Nephron progenitor cell (in vitro differentiated cells): ENCODE measurements around the gene CCS.

Experiments used
- DNase-seq: peaks from one replicate; pipeline ENCODE4 v3.0.0; 2021
- H3K27ac Mint-ChIP-seq: 2 replicates; pipeline ENCODE4 v1.8.0; 2021; ENCODE audit warnings: mild to moderate bottlenecking, moderate library complexity, mixed read lengths
- H3K27me3 Mint-ChIP-seq: 2 replicates; pipeline ENCODE4 v1.8.0; 2021; ENCODE audit warnings: mild to moderate bottlenecking, low read depth, mixed read lengths; ENCODE audit not compliant: poor library complexity
- H3K36me3 Mint-ChIP-seq: 2 replicates; pipeline ENCODE4 v1.8.0; 2021; ENCODE audit warnings: low read depth, mixed read lengths
- H3K4me1 Mint-ChIP-seq: 2 replicates; pipeline ENCODE4 v1.8.0; 2021; ENCODE audit warnings: mixed read lengths
- H3K4me3 Mint-ChIP-seq: 2 replicates; pipeline ENCODE4 v1.8.0; 2021; ENCODE audit warnings: mild to moderate bottlenecking, moderate library complexity, mixed read lengths
- H3K9me3 Mint-ChIP-seq: 2 replicates; pipeline ENCODE4 v1.8.0; 2021; ENCODE audit warnings: mild to moderate bottlenecking, moderate library complexity, mixed read lengths
- TF ChIP-seq, protein P1 (sequence below): fragments of 200-600 bp; sonication (generic); IDR thresholded peaks from 2 replicates; pipeline ENCODE4 v1.5.0; 2021; ENCODE audit warnings: antibody characterized with exemption

Gene CCS

DNA sequence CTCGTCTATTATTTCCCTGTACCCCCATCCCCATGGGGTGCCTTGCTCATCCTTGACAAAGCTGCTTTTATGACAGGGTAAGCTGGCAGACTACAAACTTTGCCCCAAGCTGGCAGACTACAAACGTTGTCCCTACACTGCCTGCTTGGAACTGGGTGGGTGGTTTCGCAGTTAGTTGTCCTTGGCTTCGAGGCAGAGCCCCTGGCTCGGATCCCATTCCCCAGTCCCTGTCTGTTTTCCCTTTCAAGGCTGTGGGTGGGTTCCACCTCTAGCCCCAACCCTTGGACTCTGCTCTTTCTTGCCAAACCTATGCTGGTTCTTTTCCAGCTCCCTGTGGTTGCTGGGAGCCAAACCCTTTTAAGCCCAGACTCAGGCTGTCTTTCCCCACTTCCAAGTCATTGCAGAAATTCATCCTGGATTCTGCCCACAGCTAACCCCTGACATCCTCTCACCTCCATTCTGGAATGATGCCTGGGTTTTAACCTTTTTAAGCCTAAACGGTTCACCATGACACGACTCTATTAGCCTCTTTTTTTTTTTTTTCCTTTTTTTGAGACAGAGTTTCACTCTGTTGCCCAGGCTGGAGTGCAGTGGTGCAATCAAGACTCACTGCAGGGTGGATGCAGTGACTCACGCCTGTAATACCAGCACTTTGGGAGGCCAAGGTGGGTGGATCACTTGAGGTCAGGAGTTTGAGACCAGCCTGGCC, 14.3 kb downstream of the CCS start:
- H3K36me3 Mint-ChIP-seq = peaks cover 32% of the 10 kb centered on the region
- peak overlapping the region; percentile 83 for H3K27ac Mint-ChIP-seq

DNA sequence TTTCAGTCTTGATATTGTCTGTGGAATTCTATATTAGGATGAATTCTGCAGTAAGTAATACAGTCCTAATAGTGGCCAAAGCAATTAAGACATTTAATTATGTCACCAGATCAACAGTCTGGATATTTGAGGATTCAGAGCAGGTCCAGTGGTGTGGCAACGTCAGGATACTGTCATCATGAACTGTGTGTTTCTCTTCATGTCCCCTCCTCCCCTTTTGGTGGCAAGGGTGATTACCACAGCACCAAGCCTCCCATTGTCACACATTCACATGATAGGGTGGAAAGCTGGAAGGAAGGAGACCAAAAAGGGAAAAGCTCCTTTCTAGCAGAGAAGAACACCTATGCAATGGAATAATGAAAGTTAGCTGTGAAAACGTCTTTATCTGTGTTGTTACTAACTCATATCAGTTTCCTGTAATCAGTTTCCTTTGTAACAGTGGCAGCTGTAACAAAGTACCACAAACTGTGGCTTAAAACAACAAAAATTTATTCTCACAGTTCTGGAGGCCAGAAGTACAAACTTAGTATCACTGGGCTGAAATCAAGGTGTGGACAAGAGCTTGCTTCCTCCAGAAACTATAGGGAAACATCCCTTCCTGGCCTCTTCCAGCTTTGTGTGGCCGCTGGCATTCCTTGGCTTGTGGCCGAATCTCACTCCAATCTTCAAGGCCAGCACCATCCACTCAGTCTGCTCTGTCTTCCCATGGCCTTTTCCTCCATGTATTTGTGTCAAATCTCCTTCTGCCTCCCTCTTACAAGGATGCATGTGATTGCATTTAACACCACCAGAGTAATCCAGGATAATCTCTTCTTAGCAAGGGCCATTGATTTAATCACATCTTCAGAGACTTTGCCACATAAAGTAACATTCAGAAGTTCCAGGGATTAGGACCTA, 17.0 kb downstream of the CCS start:
- TF ChIP-seq, protein P1, sequence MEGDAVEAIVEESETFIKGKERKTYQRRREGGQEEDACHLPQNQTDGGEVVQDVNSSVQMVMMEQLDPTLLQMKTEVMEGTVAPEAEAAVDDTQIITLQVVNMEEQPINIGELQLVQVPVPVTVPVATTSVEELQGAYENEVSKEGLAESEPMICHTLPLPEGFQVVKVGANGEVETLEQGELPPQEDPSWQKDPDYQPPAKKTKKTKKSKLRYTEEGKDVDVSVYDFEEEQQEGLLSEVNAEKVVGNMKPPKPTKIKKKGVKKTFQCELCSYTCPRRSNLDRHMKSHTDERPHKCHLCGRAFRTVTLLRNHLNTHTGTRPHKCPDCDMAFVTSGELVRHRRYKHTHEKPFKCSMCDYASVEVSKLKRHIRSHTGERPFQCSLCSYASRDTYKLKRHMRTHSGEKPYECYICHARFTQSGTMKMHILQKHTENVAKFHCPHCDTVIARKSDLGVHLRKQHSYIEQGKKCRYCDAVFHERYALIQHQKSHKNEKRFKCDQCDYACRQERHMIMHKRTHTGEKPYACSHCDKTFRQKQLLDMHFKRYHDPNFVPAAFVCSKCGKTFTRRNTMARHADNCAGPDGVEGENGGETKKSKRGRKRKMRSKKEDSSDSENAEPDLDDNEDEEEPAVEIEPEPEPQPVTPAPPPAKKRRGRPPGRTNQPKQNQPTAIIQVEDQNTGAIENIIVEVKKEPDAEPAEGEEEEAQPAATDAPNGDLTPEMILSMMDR = no peak
- peaks cover 22% of the 10 kb centered on the region for H3K36me3 Mint-ChIP-seq
- no peaks in the 10 kb centered on the region for H3K27me3 Mint-ChIP-seq
- no peak overlapping the region for H3K27ac Mint-ChIP-seq
- peaks cover 7% of the 10 kb centered on the region for H3K9me3 Mint-ChIP-seq
- peaks cover under 1% of the 10 kb centered on the region for H3K4me1 Mint-ChIP-seq
- H3K4me3 Mint-ChIP-seq = no peak overlapping the region
- DNase-seq = no peak

More for the DNA sequence above, 14.3 kb downstream of the CCS start:
- Mint-ChIP-seq H3K4me3 (no peak overlapping the region), H3K4me1 (peaks cover 5% of the 10 kb centered on the region), H3K27me3 (no peaks in the 10 kb centered on the region), H3K9me3 (peaks cover 7% of the 10 kb centered on the region)
- TF ChIP-seq, protein P1 = no peak
- no peak for DNase-seq

DNA sequence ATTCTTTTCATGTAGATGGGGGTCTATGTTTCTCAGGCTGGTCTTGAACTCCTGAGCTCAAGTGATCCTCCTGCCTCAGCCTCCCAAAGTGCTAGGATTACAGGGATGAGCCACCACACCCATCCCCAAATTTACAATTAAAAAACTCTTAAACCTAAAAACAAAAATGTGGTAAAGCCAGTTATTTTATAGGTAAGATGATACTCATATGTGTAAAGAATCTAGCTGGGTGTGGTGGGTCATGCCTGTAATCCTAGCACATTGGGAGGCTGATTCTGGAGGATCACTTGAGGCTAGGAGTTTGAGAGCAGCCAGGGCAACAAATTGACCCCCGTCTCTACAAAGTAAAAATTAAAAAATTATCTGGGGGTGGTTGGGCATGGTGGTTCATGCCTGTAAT, 19.5 kb downstream of the CCS start:
- Mint-ChIP-seq H3K27ac (no peak overlapping the region), H3K4me1 (peaks cover 12% of the 10 kb centered on the region), H3K4me3 (no peak overlapping the region), H3K27me3 (peaks cover 4% of the 10 kb centered on the region), H3K36me3 (peaks cover 16% of the 10 kb centered on the region), H3K9me3 (peaks cover 7% of the 10 kb centered on the region)
- no peak for DNase-seq
- TF ChIP-seq, protein P1 = no peak

DNA sequence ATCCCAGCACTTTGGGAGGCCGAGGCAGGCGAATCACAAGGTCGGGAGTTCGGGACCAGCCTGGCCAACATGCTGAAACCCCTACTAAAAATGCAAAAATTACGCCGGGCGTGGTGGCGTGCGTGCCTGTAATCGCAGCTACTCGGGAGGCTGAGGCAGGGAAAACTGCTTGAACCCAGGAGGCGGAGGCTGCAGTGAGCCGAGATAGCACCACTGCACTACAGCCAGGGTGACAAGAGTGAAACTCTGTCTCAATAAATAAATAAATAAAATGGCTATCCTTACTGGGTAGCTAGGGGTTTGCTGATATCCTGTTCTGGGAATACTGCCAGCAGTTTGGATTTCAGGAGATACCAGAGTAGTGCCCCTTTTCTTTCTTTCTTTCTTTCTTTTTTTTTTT, 21.1 kb downstream of the CCS start:
- H3K4me1 Mint-ChIP-seq = peaks cover 27% of the 10 kb centered on the region
- no peak for DNase-seq
- no peak overlapping the region for H3K4me3 Mint-ChIP-seq
- TF ChIP-seq, protein P1 = no peak
- H3K36me3 Mint-ChIP-seq = peaks cover 24% of the 10 kb centered on the region
- H3K27ac Mint-ChIP-seq = no peak overlapping the region
- peaks cover 4% of the 10 kb centered on the region for H3K9me3 Mint-ChIP-seq
- H3K27me3 Mint-ChIP-seq = peaks cover 8% of the 10 kb centered on the region

DNA sequence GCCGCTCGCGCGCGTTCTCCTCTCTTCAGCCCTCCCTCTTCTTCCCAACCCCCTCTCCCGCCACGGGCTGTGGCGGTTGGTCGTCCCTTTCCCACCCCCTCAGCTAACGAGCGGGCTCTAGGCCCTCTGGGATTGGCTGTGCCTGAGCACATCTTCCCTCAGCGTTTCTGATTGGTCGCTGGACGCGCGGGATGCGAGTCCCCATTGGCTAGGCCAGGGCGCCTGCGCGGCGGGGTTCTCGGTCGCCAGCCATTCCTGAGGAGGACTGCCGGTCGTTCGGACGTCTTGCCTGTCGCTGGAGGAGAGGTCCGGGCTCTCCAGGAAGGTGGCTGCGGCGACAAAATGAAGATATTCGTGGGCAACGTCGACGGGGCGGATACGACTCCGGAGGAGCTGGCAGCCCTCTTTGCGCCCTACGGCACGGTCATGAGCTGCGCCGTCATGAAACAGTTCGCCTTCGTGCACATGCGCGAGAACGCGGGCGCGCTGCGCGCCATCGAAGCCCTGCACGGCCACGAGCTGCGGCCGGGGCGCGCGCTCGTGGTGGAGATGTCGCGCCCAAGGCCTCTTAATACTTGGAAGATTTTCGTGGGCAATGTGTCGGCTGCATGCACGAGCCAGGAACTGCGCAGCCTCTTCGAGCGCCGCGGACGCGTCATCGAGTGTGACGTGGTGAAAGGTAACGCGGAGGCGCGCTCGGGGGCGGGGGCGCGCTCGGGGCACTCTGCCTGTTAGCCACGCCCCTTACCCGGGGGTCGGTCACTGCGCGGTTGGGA, 23.6 kb downstream of the CCS start, which contains the start of gene RBM14:
TSS of gene RBM14 (plus strand) at position 252 of the 776 bp plus-strand sequence. CDS start at position 343, 91 bp downstream.
- peaks cover 8% of the 10 kb centered on the region for H3K27me3 Mint-ChIP-seq
- TF ChIP-seq, protein P1 = no peak
- DNase-seq = peak; percentile 97
- peak within 1 kb of the TSS; percentile 96 for H3K4me3 Mint-ChIP-seq
- peaks cover 43% of the 10 kb centered on the region for H3K4me1 Mint-ChIP-seq
- peaks cover 35% of the 10 kb centered on the region for H3K36me3 Mint-ChIP-seq
- H3K27ac Mint-ChIP-seq = peak within 1 kb of the TSS; percentile 100
- no peaks in the 10 kb centered on the region for H3K9me3 Mint-ChIP-seq
